ENCODE measurements around the gene MYH15. TPM values are rescaled to one million over a fixed set of nuclear protein-coding genes. Genes with fewer than 3 reads are reported as not detected.

MYH15 gene
- total RNA-seq, 1 donor from 2014 or later, result 0.05 TPM

DNA sequence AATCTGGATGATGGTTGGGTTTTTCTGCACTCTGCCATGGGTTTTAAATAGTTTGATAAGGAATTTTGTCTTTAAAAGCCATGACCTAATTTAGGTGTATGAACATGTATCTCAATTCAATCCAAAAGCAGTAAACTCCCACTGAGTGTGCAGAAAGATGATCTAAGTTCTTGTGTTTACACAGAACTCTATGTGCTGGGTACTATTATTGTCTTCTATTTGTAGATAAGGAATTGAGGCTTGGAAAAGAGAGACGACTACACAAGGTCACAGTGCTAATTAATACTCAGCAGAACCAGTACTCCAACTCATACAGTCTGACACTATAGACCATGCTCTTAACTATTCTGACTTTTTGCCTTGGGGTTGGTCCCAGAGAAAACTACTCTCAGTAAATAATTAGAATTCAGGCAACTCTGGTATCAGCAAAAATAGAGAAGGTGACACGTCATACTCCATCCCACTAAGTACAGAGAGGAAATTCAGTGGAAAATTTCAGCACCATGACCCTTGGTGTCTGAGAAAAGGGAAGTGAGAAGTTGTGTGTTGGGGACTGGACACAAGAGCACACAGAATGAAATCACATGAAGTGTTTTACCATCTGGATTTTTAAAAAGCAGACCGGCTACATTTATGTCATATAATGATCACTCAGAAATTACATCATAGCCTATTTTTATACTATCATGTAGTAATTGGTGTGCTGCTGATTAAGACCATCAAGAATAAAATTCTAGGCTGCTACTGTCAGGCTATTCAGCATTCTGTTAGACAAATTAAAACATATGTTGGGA lies 18.3 kb upstream of the MYH15 start:
- H3K9me3 Mint-ChIP-seq (ENCODE audit: low read depth), result no peaks in the 10 kb centered on the region
- H3K27me3 Mint-ChIP-seq (ENCODE audit: low read depth), result no peaks in the 10 kb centered on the region
- no peak overlapping the region for H3K4me3 Mint-ChIP-seq (ENCODE audit: unreplicated experiment)
- H3K27ac Mint-ChIP-seq (ENCODE audit: unreplicated experiment), result no peak overlapping the region
- H3K36me3 Mint-ChIP-seq (ENCODE audit: low read depth), result no peaks in the 10 kb centered on the region
- DNase-seq (ENCODE audit: low spot score), result no peak
- TF ChIP-seq CTCF (IDR thresholded peaks at IDR 0.05), result no peak
- H3K4me1 Mint-ChIP-seq (ENCODE audit: low read depth), result peaks cover 8% of the 10 kb centered on the region

DNA sequence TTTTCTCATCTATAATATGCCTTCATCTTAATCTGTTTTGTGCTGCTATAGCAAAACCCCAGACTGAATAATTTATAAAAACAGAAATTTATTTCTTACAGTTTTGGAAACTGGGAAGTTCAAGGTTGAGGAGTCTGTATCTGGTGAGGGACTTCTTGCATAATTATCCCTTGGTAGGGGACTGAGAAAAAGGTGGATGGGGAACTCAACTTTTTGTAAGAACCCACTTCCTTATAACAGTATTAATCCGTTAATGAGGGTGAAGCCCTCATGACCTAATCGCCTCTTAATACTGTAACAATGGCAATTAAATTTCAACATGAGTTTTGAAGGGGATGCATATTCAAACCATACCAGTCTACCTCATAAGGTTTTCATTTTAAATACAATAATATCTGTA lies 17.4 kb upstream of the MYH15 start:
- DNase-seq (ENCODE audit: low spot score), result no peak
- H3K9me3 Mint-ChIP-seq (ENCODE audit: low read depth), result no peaks in the 10 kb centered on the region
- peaks cover 8% of the 10 kb centered on the region for H3K4me1 Mint-ChIP-seq (ENCODE audit: low read depth)
- H3K27ac Mint-ChIP-seq (ENCODE audit: unreplicated experiment), result no peak overlapping the region
- no peak overlapping the region for H3K4me3 Mint-ChIP-seq (ENCODE audit: unreplicated experiment)
- no peak for TF ChIP-seq CTCF (IDR thresholded peaks at IDR 0.05)
- no peaks in the 10 kb centered on the region for H3K36me3 Mint-ChIP-seq (ENCODE audit: low read depth)
- no peaks in the 10 kb centered on the region for H3K27me3 Mint-ChIP-seq (ENCODE audit: low read depth)

DNA sequence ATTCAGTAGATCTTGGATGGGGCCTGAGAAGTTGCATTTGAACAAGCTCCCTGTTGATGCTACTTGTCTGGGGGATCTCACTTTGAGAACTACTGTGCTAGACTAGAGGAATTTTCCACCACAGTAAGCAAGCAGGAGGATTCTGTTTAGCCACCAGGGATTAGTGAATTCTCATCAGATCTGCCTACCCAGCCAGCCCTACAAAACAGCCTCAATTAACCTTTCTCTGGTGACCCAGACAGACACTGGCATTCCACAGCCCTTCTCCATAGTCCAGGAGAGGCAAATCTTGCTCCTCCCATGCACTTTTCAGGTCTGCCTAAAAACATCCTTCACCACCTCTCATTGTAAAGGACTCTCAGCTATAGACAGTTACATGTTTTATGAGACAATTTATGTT lies 16.7 kb upstream of the MYH15 start:
- Mint-ChIP-seq H3K27ac (ENCODE audit: unreplicated experiment) (no peak overlapping the region), H3K4me1 (ENCODE audit: low read depth) (peaks cover 8% of the 10 kb centered on the region), H3K4me3 (ENCODE audit: unreplicated experiment) (no peak overlapping the region), H3K27me3 (ENCODE audit: low read depth) (no peaks in the 10 kb centered on the region), H3K36me3 (ENCODE audit: low read depth) (no peaks in the 10 kb centered on the region), H3K9me3 (ENCODE audit: low read depth) (no peaks in the 10 kb centered on the region)
- no peak for TF ChIP-seq CTCF (IDR thresholded peaks at IDR 0.05)
- DNase-seq (ENCODE audit: low spot score), result no peak

DNA sequence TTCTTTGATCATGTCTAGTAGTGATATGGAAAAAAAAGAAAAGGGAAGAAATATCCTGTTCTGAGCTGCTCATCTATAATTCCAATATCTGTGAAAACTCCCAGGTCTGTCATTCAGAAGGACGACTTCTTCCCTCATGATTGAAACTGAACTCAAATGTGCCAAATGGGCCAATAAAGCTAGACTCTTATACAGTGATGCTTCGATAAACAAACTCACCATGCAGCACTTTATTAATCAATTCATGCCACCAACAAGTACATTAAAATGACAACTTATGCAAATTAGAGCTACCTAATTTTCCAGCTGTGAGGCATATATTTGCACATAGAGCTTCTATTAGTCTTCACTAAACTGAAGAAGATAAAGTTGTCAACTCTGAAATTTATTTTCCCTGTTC lies 15.6 kb upstream of the MYH15 start:
- Mint-ChIP-seq H3K36me3 (ENCODE audit: low read depth) (no peaks in the 10 kb centered on the region), H3K9me3 (ENCODE audit: low read depth) (no peaks in the 10 kb centered on the region), H3K27ac (ENCODE audit: unreplicated experiment) (no peak overlapping the region), H3K4me1 (ENCODE audit: low read depth) (peaks cover 8% of the 10 kb centered on the region), H3K27me3 (ENCODE audit: low read depth) (no peaks in the 10 kb centered on the region), H3K4me3 (ENCODE audit: unreplicated experiment) (no peak overlapping the region)
- DNase-seq (ENCODE audit: low spot score), result no peak
- TF ChIP-seq CTCF (IDR thresholded peaks at IDR 0.05), result no peak

- Mint-ChIP-seq H3K9me3 (ENCODE audit: low read depth) (no peaks in the 10 kb centered on the region), H3K27me3 (ENCODE audit: low read depth) (no peaks in the 10 kb centered on the region)
Observed at GRCh38 chr3:108525256-108525655, 14.9 kb upstream of the MYH15 start.

More at GRCh38 chr3:108525256-108525655, 14.9 kb upstream of the MYH15 start:
- H3K36me3 Mint-ChIP-seq (ENCODE audit: low read depth), result no peaks in the 10 kb centered on the region
- no peak overlapping the region for H3K4me3 Mint-ChIP-seq (ENCODE audit: unreplicated experiment)
- DNase-seq (ENCODE audit: low spot score), result no peak
- no peak overlapping the region for H3K27ac Mint-ChIP-seq (ENCODE audit: unreplicated experiment)
- TF ChIP-seq CTCF (IDR thresholded peaks at IDR 0.05), result no peak
- peaks cover 8% of the 10 kb centered on the region for H3K4me1 Mint-ChIP-seq (ENCODE audit: low read depth)
